ENCODE results near the gene ESRRA.
A peak's percentile ranks its signal among the peaks of the same experiment; 100 is the strongest.
"Not testable (repeated sequence)": the region's sequence is repeated elsewhere in the genome, so short reads cannot be mapped to it uniquely, and the experiment has no call there.

The ESRRA gene

DNA sequence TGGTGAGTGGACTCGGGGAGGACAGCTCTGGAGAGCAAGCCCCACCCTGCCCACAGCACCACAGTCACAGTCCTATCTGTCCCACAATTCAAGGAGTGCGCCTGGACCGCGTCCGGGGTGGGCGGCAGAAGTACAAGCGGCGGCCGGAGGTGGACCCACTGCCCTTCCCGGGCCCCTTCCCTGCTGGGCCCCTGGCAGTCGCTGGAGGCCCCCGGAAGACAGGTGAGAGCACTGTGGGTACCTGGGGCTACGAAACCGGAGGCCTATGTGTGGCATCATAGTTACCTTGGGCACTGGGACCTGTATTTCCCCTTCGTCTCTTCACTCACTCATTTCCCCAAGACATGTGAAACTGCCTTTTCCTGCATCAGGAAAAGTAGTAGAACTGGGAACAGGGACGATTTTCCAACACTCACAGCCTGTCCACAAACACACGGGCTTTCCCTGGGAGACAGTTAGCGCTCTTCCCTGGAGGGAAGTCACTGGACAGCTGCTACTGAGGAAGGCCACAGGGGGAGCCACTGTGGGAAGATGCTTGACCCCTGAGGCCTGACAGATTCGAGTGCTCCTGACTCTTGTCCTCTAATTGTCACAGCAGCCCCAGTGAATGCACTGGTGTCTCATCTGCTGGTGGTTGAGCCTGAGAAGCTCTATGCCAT lies 9.0 kb downstream of the ESRRA start:
- no peak for DNase-seq

- DNase-seq = no peak
Measured at GRCh38 chr11:64314805-64315561, 9.7 kb downstream of the ESRRA start.

DNA sequence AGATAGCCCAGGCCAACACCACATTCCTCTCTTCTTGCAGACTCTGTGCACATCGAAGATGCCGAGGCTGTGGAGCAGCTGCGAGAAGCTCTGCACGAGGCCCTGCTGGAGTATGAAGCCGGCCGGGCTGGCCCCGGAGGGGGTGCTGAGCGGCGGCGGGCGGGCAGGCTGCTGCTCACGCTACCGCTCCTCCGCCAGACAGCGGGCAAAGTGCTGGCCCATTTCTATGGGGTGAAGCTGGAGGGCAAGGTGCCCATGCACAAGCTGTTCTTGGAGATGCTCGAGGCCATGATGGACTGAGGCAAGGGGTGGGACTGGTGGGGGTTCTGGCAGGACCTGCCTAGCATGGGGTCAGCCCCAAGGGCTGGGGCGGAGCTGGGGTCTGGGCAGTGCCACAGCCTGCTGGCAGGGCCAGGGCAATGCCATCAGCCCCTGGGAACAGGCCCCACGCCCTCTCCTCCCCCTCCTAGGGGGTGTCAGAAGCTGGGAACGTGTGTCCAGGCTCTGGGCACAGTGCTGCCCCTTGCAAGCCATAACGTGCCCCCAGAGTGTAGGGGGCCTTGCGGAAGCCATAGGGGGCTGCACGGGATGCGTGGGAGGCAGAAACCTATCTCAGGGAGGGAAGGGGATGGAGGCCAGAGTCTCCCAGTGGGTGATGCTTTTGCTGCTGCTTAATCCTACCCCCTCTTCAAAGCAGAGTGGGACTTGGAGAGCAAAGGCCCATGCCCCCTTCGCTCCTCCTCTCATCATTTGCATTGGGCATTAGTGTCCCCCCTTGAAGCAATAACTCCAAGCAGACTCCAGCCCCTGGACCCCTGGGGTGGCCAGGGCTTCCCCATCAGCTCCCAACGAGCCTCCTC lies 10.6 kb downstream of the ESRRA start:
- not testable (repeated sequence) for DNase-seq

DNA sequence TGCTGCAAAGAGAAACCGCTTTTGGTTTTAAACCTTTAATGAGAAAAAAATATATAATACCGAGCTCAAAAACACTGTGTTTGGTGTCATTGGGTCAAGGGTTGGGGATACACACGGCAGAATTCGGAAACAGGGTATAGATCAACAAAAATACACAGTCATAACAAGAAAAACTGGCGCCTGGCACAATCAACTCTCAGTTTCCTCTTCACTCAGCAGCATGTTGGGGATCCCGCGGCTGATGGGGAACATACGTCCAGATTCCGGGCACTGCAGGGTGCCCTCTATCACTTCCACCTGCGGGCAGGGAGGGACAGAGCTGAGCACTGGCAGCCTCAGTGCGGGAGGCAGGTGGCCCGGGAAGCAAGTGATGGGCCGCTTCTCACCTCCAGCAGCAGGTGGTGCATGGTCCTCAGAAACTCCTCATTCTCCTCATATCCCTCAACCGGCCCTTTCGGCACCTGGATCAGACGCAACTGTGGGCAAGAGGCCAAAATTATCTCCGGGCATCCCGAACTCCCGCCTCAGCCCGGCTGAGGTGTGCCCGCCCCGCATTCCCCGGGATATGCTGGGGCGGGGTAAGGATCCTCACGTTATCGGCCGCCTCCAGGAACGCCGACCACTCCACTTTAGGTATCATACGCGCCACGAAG lies 11.5 kb downstream of the ESRRA start:
- DNase-seq = no peak

GRCh38 chr11:64317325-64317960 lies 12.1 kb downstream of the ESRRA start, which contains the start of gene TRMT112:
TSS of gene TRMT112 (minus strand) at chr11:64317559. CDS start at chr11:64317526, 33 bp downstream.
- DNase-seq = peak; percentile 98

- DNase-seq = peak; percentile 99
Measured at GRCh38 chr11:64317961-64318765, 12.8 kb downstream of the ESRRA start, which contains the start of gene PRDX5. TSS of gene PRDX5 (plus strand) at chr11:64318121. CDS start at chr11:64318216, 95 bp downstream.

DNA sequence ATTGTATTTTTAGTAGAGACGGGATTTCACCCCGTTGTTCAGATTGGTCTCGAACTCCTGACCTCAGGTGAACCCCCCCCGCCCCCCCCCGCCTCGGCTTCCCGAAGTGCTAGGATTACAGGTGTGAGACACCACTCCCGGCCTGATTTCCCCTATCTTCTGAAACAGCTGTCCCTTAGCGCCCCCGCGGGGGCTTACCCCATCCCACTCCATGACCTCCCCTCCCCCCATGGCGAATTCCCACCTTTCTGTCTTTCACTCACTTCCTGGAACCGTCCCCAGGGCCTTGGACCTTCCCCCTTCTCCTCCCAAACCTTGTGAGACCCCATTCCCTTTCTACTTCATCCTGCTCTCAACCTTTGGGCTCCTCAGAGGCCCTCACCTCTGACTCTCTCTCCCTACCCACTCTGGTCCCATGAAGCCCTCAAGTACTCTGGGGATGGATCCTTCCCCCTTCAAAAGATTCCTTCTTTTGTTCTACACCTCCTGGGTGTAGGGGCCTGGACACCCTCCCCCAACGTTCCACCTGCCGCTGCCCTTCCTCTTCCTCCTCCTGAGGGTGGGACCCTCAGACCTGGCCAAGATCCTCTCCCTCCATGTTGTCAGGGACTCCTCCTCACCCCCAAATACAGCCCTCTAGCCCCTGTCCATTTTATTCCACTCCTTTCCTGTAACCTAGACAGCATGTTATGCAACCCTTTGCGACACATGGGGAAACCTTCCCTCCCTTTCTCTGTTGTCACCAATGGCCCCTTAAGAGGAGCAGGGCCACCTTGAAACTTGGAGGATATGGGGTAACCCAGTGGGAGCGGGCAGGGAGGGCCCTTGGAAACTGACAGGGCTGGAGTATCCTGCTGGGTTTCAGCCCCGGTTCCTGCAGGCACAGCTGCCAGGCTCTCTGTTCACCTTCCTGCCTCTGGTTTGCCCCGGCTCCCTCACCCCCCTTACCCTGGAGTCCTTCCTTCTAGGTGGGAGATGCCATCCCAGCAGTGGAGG lies 13.7 kb downstream of the ESRRA start:
- no peak for DNase-seq

GRCh38 chr11:64320556-64320955 lies 15.2 kb downstream of the ESRRA start:
- DNase-seq = no peak

DNA sequence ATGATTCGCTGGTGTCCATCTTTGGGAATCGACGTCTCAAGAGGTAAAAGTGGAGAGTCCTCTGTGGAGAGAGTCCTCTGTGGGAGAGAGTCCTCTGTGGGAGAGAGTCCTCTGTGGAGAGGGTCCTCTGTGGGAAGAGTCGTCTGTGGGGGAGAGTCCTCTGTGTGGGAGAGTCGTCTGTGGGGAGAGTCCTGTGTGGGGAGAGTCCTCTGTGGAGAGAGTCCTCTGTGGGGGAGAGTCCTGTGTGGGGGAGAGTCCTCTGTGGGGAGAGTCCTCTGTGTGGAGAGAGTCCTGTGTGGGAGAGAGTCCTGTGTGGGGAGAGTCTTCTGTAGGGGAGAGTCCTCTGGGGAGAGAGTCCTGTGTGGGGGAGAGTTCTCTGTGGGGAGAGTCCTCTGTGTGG lies 15.7 kb downstream of the ESRRA start:
- DNase-seq = no peak

DNA sequence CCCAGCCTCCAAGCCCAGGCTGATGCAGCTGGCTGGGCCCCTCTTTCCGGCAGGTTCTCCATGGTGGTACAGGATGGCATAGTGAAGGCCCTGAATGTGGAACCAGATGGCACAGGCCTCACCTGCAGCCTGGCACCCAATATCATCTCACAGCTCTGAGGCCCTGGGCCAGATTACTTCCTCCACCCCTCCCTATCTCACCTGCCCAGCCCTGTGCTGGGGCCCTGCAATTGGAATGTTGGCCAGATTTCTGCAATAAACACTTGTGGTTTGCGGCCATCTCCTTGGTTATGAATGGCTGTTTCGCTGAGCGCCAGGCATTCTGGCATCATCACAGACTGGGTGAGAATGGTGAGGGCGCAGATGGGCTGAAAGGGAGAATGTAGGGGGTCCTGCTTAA lies 16.2 kb downstream of the ESRRA start:
- DNase-seq = no peak

DNA sequence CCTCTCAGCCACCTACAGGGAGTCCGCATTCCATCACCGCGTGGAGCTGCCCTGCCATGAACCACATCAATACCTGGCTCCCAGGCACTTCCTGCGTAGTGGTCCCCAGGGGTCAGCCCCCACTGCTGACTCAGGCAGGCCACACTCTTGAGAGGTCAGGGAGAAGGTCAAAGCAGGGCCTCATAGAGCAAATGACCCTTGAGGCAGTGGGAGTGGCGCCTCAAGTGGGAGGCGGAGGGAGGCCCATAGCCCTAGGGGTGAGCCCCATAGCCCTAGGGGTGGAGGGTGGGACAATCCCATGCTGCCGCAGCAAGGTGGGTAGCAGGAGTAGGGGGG lies 17.6 kb downstream of the ESRRA start:
- no peak for DNase-seq

DNA sequence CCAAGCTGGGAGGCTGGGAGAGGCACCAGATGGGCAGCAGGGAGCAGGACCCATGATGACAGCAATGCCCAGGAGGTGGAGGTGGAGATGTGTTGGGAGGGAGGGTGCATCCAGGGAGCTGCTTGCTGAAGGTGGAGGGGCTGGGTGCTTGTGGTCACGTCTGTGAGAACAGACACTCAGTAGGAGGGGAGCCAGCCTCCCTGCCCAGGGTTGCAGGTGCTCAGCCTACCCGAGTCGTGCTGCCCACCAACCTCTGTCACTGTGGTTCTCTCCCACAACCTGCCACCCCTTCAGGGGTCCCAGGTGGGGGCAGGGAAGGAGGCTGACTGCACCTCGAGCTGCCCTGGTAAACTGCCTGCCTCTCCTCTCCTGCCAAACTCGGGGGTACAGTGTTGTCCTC lies 18.0 kb downstream of the ESRRA start:
- DNase-seq = no peak

DNA sequence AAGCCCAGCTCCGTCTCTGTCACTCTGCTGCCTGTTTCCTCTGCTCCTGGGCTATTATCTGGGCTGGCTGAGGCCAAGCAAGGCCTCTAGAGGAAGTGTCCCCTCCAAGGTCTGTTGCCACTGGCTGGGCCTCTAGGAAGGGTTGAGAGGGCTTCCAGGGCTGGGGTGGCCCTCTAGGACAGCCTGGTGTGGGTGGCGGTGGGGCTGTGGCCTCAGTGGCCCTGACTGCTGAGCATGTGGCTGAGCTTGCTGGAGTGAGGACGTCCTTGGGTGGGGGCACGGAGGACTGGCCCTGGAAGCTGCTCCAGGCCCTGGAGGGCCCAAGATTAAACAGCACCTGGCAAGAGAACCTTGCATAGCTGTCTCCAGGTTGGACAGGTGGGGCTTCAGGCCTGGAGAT lies 18.7 kb downstream of the ESRRA start:
- not testable (repeated sequence) for DNase-seq

DNA sequence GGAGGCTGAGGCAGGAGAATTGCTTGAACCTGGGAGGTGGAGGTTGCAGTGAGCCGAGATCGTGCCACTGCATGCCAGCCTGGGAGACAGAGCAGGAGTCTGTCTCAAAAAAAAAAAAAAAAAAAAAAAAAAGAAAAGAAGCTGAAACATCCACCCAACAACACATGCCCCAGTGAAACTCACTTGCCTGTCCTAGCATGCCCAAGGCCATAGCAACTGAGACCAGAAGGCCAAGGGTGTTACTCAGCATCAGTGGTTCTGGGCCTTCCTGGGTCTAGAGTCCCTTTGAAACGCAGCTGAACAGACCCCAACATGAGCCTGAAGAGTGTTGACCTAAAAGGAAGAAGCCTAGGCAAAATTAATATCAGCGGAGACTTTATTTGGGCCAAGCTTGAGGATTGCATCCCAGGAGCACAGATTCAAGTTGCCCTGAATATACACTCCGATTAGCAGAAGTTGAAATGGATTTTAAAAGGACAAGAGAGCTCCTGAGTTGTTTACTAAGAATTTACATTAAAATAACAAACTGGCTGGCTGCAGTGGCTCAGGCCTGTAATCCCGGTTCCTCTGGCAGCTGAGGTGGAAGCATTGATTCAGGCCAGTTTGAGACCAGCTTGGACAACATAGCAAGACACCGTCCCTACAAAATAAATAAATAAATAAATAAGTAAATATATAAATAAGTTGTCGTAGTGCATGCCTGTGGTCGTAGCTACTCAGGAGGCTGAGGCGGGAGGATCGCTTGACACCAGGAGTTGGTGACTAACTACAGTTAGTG lies 19.6 kb downstream of the ESRRA start:
- no peak for DNase-seq

- DNase-seq = no peak
Measured at GRCh38 chr11:64327375-64327774, 22.1 kb downstream of the ESRRA start.

DNA sequence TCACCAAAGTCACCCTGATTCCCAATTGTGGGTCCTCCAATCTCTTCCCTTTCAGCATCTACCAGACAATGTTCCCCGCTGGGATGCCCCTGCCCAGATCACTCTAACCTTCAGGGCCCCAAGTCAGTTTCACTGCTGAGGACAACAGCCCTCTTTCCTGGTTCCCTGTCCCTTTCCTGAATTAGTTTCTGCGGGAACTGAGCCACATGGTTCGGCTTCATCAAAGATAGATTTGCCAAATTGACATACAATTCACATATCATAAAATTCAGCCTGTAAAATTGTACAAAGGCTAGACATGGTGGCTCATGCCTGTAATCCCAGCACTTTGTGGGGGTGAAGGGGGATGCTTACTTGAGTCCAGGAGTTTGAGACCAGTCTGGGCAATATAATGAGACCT lies 22.7 kb downstream of the ESRRA start:
- DNase-seq = no peak

DNA sequence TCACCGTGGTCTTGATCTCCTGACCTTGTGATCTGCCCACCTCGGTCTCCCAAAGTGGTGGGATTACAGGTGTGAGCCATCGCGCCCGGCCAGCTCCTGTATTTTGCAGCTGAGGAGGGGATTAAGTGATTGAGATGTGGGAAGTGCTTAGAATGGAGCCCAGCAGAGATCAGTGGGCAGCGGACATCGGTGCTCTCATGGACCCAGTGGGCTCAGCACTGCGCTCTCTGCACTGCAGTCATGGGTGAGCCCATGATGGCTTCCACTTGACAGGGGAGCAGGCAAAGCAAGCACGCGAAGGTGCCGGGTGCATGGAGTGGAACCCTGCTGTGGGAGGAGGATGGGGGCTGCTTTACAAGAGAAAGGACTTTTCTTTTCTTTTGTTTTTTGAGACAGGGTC lies 25.6 kb downstream of the ESRRA start:
- DNase-seq = no peak

GRCh38 chr11:64331569-64332371 lies 26.4 kb downstream of the ESRRA start:
- peak; percentile 74 for DNase-seq

- no peak for DNase-seq
Measured at GRCh38 chr11:64333556-64333955, 28.2 kb downstream of the ESRRA start.
